ENCODE results near the gene GABBR2.
"Not testable (repeated sequence)": the region's sequence is repeated elsewhere in the genome, so short reads cannot be mapped to it uniquely, and the experiment has no call there.

The GABBR2 gene

DNA sequence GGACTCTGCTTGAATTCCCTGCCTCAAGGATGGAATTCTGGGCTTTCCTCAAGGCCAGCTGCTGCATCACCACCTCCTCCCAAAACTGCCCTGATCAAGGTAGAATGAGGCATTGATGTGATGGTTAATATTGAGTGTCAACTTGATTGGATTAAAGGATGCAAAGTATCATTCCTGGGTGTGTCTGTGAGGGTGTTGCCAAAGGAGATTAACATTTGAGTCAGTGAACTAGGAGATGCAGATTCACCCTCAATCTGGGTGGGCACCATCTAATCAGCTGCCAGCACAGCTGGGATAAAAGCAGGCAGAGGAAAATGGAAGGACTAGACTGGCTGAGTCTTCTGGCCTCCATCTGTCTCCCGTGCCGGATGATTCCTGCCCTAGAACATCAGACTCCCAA, 23.9 kb downstream of the GABBR2 start:
- not testable (repeated sequence) for DNase-seq

- DNase-seq: peak; percentile 18
These were observed 30.4 kb downstream of the GABBR2 start for GRCh38 chr9:98678244-98678842.

- no peak for DNase-seq
These were observed 35.1 kb downstream of the GABBR2 start for GRCh38 chr9:98673681-98674080.

DNA sequence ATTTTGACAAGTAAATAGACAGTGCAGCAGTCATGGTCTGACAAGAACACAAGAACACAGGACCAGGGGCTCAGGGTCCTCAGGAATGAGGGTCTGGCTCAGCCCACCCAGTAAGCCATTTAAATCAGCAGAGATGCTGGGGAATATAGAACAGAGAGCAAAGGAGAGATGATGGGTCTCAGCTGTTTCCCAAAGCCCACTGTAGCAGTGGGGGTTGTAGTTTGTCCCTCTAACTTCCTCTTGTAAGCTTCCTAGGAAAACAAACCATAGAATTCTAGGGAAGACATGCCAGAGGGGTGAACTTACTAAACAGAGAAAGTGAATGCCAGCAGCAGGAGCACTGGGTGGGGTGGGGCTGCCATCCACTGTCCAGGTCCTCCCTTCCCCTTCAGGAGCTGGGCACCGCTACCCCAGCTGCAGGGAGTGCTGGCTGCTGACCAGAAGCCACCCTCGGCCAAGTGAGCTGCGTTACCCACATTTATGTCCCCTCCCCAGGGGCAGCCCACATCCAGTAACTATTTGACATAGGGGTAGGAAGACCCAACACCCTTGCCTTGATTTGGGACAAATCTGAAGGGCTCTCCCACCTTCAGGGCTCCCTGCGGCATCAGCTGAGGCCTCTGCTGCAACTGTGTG, 41.6 kb downstream of the GABBR2 start:
- no peak for DNase-seq

- DNase-seq: no peak
These were observed 43.2 kb downstream of the GABBR2 start for GRCh38 chr9:98665501-98665900.

- peak; percentile 69 for DNase-seq
These were observed 48.2 kb downstream of the GABBR2 start for GRCh38 chr9:98660541-98660940.

GRCh38 chr9:98658951-98659351, 49.8 kb downstream of the GABBR2 start:
- DNase-seq: no peak

DNA sequence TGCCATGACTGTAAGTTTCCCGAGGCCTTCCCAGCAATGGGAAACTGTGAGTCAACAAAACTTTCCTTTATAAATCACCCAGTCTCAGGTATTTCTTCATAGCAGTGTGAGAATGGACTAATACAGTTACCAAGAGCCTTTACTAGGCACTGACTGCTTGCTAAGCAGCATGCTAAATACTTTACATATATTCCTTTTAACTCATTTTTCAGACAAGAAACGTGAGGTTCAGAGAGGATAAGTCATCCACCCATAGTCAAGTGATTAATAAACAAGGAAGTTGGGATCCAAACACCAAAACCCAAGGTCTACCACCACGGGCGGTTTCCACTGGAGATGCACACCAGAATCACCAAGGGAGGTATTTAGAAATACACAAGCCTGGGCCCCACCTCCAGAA, 50.8 kb downstream of the GABBR2 start:
- no peak for DNase-seq

GRCh38 chr9:98656511-98656910, 52.2 kb downstream of the GABBR2 start:
- DNase-seq: no peak

- DNase-seq: not testable (repeated sequence)
These were observed 53.3 kb downstream of the GABBR2 start for GRCh38 chr9:98655428-98655827.

GRCh38 chr9:98654247-98654646, 54.5 kb downstream of the GABBR2 start:
- no peak for DNase-seq

DNA sequence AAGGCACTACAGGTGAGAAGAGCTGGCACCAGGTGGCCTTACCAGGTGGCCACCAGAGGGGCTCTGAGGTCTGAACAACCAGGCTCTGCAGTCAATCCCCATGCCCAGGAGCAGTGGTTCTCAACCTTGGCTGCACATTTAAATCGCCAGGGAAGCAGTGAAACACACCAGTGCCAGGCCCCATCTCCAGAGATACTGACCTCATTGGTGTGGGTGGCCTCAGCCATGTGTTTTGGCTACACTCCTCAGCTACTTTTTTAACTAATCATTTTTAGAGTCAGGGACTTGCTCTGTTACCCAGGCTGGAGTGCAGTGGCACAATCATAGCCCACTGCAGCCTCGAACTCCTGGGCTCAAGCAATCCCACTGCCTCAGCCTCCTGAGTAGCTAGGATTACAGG, 56.0 kb downstream of the GABBR2 start:
- DNase-seq: no peak

- DNase-seq: no peak
These were observed 56.4 kb downstream of the GABBR2 start for GRCh38 chr9:98652302-98652701.

DNA sequence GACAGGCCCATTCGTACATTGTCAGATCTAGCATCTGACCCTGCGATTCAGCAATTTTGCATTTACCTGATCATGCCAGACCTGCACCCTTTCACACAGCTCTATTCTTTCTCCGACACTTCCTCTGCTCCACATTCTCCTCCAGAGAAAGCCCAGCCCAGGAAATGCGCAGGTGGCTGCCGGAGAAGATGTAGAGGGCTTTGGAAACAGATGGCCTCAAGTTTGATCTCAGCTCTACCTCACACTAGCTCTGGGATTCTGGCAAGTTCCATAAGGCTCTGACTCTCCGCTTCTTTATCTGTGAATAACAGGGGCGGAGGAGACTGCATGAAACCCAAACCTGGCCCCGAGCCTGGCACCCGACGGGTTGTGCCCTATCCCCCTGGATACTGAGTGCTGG, 61.5 kb downstream of the GABBR2 start:
- DNase-seq: no peak

GRCh38 chr9:98644011-98644410, 64.7 kb downstream of the GABBR2 start:
- DNase-seq: peak; percentile 96

DNA sequence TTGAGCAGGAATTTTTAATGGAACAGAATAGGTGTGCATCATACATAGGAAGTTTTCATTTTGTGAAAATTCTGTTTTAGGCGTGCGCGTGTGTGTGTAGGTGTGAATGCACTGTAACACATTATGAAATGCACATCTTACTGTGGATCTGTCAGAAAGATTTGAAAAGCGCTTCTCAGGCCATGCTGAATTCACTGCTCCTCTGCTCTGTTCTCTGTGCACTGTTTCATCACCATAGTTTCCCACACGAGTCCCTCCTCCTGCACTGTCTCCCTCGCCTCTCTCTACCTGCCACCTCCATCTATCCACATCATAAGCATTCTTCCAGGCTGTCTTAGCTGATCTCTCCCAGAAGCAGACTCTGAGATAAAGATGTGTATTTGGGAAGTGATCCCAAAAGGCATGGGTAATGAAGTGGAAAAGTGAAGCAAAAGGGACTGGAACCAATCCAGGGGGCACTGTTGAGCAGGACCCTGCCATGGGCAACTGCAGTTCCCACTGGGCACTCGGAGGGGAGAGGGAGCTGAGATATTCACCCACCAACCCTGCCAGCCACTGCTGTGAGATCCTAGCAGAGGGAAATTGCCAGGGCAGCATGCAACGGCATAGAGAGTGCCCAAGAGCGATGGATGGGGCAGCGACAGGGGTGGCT, 65.9 kb downstream of the GABBR2 start:
- no peak for DNase-seq

- DNase-seq: no peak
These were observed 67.0 kb downstream of the GABBR2 start for GRCh38 chr9:98641695-98642094.

GRCh38 chr9:98640394-98640793, 68.3 kb downstream of the GABBR2 start:
- DNase-seq: no peak

- no peak for DNase-seq
These were observed 69.6 kb downstream of the GABBR2 start for GRCh38 chr9:98639133-98639532.

- no peak for DNase-seq
These were observed 71.4 kb downstream of the GABBR2 start for GRCh38 chr9:98637381-98637780.

GRCh38 chr9:98635374-98635773, 73.4 kb downstream of the GABBR2 start:
- DNase-seq: no peak

DNA sequence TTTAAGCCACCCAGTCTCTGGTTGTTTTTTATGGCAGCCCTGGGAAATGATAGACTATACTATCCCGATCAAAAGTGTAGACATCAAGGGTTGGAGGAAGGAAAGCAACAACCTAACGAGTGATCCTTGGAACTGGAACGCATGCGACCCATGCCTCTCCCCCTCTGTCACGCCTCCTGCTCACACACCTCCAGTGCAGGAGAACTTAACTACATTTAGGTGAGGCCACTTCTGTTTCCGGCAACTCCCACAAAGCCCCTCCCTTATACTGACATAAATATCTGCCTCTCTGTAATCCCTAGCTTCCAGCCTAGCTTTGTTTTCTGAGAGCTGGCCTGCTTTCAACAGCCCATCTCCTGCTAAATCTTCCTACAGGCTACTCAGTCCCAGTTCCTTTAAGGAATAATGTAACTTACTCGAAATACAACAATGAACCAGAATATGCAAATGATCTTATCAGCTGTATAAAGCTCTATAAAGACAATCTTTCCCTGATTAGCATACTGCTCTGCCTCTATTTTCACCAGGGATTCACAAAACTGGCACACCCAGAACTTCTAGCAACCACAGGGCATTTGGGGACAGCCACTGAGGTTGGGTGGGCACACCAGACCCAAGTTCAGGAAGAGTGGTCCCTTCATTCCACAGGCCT, 73.9 kb downstream of the GABBR2 start:
- DNase-seq: no peak

- no peak for DNase-seq
These were observed 75.9 kb downstream of the GABBR2 start for GRCh38 chr9:98632839-98633238.

DNA sequence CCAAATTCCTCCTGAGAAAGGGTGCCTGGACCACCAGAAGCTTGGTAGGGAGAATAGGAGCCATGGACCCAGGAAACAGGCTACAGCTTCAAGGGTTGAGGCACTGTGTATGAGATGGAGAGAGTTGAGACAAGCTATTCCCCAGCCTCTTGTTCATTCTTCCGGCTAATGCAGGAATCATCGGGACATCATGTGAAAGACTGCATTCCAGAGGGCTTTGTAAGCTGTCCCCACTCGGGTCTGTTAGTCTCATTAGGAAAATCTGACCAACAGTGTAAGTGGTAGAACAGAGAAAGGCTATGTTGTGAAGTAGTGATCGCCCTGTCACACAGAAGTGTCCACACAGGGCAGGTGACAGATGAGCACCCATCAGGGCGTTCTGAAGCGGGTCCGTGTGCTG, 81.4 kb downstream of the GABBR2 start:
- no peak for DNase-seq

Data from MV-4-11 (cell line).